Stimulated activated CD4-positive, alpha-beta T cell treated with anti-CD3 and anti-CD28 coated beads, Interleukin-1b, Interleukin-23, amount 100 ng/mL, for 48 hours (primary cell): ENCODE data around the gene LILRB4.
"Not testable (repeated sequence)": the region's sequence is repeated elsewhere in the genome, so short reads cannot be mapped to it uniquely, and the experiment has no call there.

Experiments used
- DNase-seq: peaks from one replicate; pipeline ENCODE4 v3.0.0-alpha.2; 2020

LILRB4 gene

DNA sequence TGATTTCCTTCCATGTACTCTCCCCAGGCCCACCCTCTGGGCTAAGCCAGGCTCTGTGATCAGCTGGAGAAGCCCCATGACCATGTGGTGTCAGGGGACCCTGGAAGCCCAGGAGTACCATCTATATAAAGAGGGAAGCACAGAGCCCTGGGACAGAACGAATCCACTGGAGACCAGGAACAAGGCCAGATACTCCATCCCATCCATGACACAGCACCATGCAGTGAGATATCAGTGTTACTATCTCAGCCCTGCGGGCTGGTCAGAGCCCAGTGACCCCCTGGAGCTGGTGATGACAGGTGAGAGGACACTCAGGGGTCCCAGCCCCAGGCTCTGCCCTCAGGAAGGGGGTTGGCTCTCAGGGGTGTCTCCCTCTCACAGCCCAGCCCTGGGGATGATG lies 34.0 kb downstream of the LILRB4 start:
- no peak for DNase-seq

DNA sequence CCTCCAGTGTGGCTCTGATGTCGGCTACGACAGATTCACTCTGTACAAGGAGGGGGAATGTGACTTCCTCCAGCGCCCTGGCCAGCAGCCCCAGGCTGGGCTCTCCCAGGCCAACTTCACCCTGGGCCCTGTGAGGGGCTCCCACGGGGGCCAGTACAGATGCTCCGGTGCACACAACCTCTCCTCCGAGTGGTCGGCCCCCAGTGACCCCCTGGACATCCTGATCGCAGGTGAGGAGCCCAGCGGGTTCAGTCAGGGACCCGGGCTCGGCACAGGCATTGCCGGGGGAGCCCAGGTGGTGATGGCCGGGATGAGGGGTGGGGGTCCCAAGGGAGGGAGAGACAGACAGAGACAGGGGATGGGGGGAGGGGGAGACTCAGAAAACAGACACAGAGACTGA lies 34.9 kb downstream of the LILRB4 start:
- DNase-seq, result not testable (repeated sequence)

GRCh38 chr19:54704928-54705327 lies 42.1 kb downstream of the LILRB4 start:
- DNase-seq, result no peak

GRCh38 chr19:54707962-54708361 lies 45.2 kb downstream of the LILRB4 start:
- DNase-seq, result no peak

GRCh38 chr19:54708781-54709180 lies 46.0 kb downstream of the LILRB4 start:
- no peak for DNase-seq

GRCh38 chr19:54709212-54709948 lies 46.6 kb downstream of the LILRB4 start:
- DNase-seq, result no peak

- not testable (repeated sequence) for DNase-seq
These were observed 47.2 kb downstream of the LILRB4 start for GRCh38 chr19:54709956-54710355.
